ENCODE data around the gene SS18L1. TPM values are rescaled to one million over a fixed set of nuclear protein-coding genes. Genes with fewer than 3 reads are reported as not detected.

SS18L1 gene
- total and polyA plus RNA-seq, 2 experiments from 2014 or later = 2.1 to 13.0 TPM

- peaks cover 39% of the 10 kb centered on the region for H4K20me1 ChIP-seq (ENCODE audit: insufficient read depth, poor library complexity, severe bottlenecking)
- H3K27me3 ChIP-seq = no peaks in the 10 kb centered on the region
- 2% methylated on average over 38 of the region's 124 CpGs for WGBS (ENCODE audit: low lambda C conversion rate, missing lambda C conversion rate)
- peak within 1 kb of the TSS; percentile 96 for H3K4me3 ChIP-seq
- DNase-seq (ENCODE audit: low spot score) = peak; percentile 99
- H3K9me2 ChIP-seq (replicated peaks; ENCODE audit: insufficient read depth) = no peaks in the 10 kb centered on the region
- H3K4me2 ChIP-seq = peak within 1 kb of the TSS; percentile 91
- H3K9me3 ChIP-seq (ENCODE audit: low read depth) = no peaks in the 10 kb centered on the region
- peak within 1 kb of the TSS; percentile 99 for H3K27ac ChIP-seq
- no peaks in the 10 kb centered on the region for H3K36me3 ChIP-seq (replicated peaks; ENCODE audit: insufficient read depth, low read depth)
- peaks cover 44% of the 10 kb centered on the region for H3K79me2 ChIP-seq
- H3K4me1 ChIP-seq (ENCODE audit: insufficient read depth) = peaks cover 23% of the 10 kb centered on the region
- TF ChIP-seq EZH2 (IDR thresholded peaks at IDR 0.05; ENCODE audit: borderline replicate concordance) (no peak), CTCF (IDR thresholded peaks at IDR 0.05; ENCODE audit: poor library complexity) (no peak), EZH2phosphoT487 (IDR thresholded peaks at IDR 0.05; ENCODE audit: low read depth, severe bottlenecking, unreplicated experiment) (no peak)
- peak within 1 kb of the TSS; percentile 76 for H2AFZ ChIP-seq
Observed at GRCh38 chr20:62121776-62122653, 21.6 kb upstream of the SS18L1 start, which contains the start of gene LSM14B. LSM14B (plus strand) TSS chr20:62122475; CDS start chr20:62122667, 192 bp downstream.

DNA sequence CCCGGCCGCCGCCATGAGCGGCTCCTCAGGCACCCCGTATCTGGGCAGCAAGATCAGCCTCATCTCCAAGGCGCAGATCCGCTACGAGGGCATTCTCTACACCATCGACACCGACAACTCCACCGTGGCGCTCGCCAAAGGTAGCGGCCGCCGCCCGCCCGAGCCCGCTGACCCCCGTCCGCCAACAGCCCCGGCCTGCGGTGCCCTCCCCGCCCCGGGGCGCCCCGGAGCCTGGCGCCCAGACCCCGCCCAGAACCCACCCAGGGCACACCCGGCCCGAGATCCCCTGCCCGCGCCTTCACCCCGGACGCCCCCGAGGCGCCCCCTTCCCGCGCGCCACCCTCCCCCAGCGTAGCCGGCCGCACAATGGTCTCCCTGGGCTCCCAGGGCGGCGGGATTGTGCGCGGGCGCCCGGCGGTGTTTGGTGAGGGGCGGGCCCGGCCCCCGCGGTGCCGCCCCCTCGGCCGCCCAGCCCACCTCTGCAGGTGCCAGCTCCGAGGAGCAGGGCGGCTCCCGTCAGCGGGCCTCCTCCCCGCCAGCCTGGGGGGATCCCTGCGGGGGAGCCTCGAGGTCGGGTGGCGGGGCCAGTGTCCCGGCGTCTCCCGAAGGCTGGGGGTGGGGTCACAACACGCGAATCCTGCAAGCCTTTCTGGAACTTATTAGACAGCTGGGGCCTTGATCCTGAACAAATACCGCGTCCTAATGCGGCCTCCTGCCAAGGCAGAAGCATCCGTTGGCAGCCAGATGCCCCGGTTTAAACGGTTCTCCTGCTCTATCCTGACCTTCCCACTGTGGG is 20.7 kb upstream of the SS18L1 start:
- peak; percentile 77 for DNase-seq (ENCODE audit: low spot score)
- no peaks in the 10 kb centered on the region for H3K36me3 ChIP-seq (replicated peaks; ENCODE audit: insufficient read depth, low read depth)
- no peaks in the 10 kb centered on the region for H3K9me2 ChIP-seq (replicated peaks; ENCODE audit: insufficient read depth)
- peak overlapping the region; percentile 35 for H2AFZ ChIP-seq
- no peaks in the 10 kb centered on the region for H3K27me3 ChIP-seq
- H3K27ac ChIP-seq = peak overlapping the region; percentile 95
- WGBS (ENCODE audit: low lambda C conversion rate, missing lambda C conversion rate) = 3% methylated on average over 17 of the region's 77 CpGs
- TF ChIP-seq EZH2phosphoT487 (IDR thresholded peaks at IDR 0.05; ENCODE audit: low read depth, severe bottlenecking, unreplicated experiment) (no peak), EZH2 (IDR thresholded peaks at IDR 0.05; ENCODE audit: borderline replicate concordance) (no peak), CTCF (IDR thresholded peaks at IDR 0.05; ENCODE audit: poor library complexity) (no peak)
- H3K9me3 ChIP-seq (ENCODE audit: low read depth) = no peaks in the 10 kb centered on the region
- H3K4me3 ChIP-seq = peak overlapping the region; percentile 96
- peaks cover 23% of the 10 kb centered on the region for H3K4me1 ChIP-seq (ENCODE audit: insufficient read depth)
- peaks cover 49% of the 10 kb centered on the region for H3K79me2 ChIP-seq
- peaks cover 40% of the 10 kb centered on the region for H4K20me1 ChIP-seq (ENCODE audit: insufficient read depth, poor library complexity, severe bottlenecking)
- peak overlapping the region; percentile 91 for H3K4me2 ChIP-seq

GRCh38 chr20:62123450-62124118 is 20.0 kb upstream of the SS18L1 start:
- WGBS (ENCODE audit: low lambda C conversion rate, missing lambda C conversion rate) = 28% methylated on average over 19 of the region's 19 CpGs
- TF ChIP-seq EZH2 (IDR thresholded peaks at IDR 0.05; ENCODE audit: borderline replicate concordance) (no peak), CTCF (IDR thresholded peaks at IDR 0.05; ENCODE audit: poor library complexity) (no peak), EZH2phosphoT487 (IDR thresholded peaks at IDR 0.05; ENCODE audit: low read depth, severe bottlenecking, unreplicated experiment) (no peak)
- H2AFZ ChIP-seq = no peak overlapping the region

More at GRCh38 chr20:62123450-62124118, 20.0 kb upstream of the SS18L1 start:
- DNase-seq (ENCODE audit: low spot score) = peak; percentile 42
- Histone ChIP-seq H3K9me2 (replicated peaks; ENCODE audit: insufficient read depth) (no peaks in the 10 kb centered on the region), H3K4me2 (peak overlapping the region; percentile 91), H3K36me3 (replicated peaks; ENCODE audit: insufficient read depth, low read depth) (no peaks in the 10 kb centered on the region), H3K9me3 (ENCODE audit: low read depth) (no peaks in the 10 kb centered on the region), H3K79me2 (peaks cover 55% of the 10 kb centered on the region), H3K4me3 (peak overlapping the region; percentile 96), H4K20me1 (ENCODE audit: insufficient read depth, poor library complexity, severe bottlenecking) (peaks cover 40% of the 10 kb centered on the region), H3K4me1 (ENCODE audit: insufficient read depth) (peaks cover 23% of the 10 kb centered on the region), H3K27ac (peak overlapping the region; percentile 95), H3K27me3 (no peaks in the 10 kb centered on the region)
